A673 (cell line): Measurements from ENCODE around the gene TNFRSF18. TPM values are rescaled to one million over a fixed set of nuclear protein-coding genes. Genes with fewer than 3 reads are reported as not detected.

ENCODE experiments used
- BruUV-seq: library from RNA; stranded (reverse); fragments of 400-500 nt; replicated peaks from 2 replicates; lab custom pipeline; 2021; lab: Mats Ljungman, UMichigan
- CTCF ChIA-PET: fragments of 300-600 bp; sonication (Branson Sonifier 250); formaldehyde crosslinking; loops from one replicate; lab custom pipeline; 2022; ENCODE audit warnings: antibody characterized with exemption; lab: Charles Lee
- POLR2A ChIA-PET: fragments of 300-600 bp; sonication (Branson Sonifier 250); formaldehyde crosslinking; loops from one replicate; lab custom pipeline; 2022; ENCODE audit warnings: antibody characterized with exemption; ENCODE audit not compliant: low non-redundant PET; lab: Charles Lee
- DNase-seq: peaks from one replicate; pipeline ENCODE4 v3.0.0-alpha.2; 2015; ENCODE audit warnings: low spot score
- H3K27ac ChIP-seq: fragments of 200-600 bp; sonication (generic); 2 replicates; pipeline ENCODE4 v1.5.1; 2016; ENCODE audit warnings: mixed run types, low read depth, mild to moderate bottlenecking, mixed read lengths, antibody characterized with exemption, low read length; ENCODE audit not compliant: poor library complexity, severe bottlenecking
- H3K27me3 ChIP-seq: fragments of 200-600 bp; sonication (generic); replicated peaks from 2 replicates; pipeline ENCODE4 v1.6.1; 2017; ENCODE audit warnings: mixed run types, low read depth, mild to moderate bottlenecking, mixed read lengths, antibody characterized with exemption, low read length; ENCODE audit not compliant: insufficient read depth, poor library complexity
- H3K36me3 ChIP-seq: fragments of 200-600 bp; sonication (generic); 2 replicates; pipeline ENCODE4 v1.6.1; 2016; ENCODE audit warnings: mixed run types, mild to moderate bottlenecking, mixed read lengths, antibody characterized with exemption, low read length; ENCODE audit not compliant: insufficient read depth, poor library complexity, severe bottlenecking
- H3K4me1 ChIP-seq: fragments of 200-600 bp; sonication (generic); 2 replicates; pipeline ENCODE4 v1.6.1; 2017; ENCODE audit warnings: mixed run types, mild to moderate bottlenecking, mixed read lengths, antibody characterized with exemption, low read length; ENCODE audit not compliant: insufficient read depth, poor library complexity, severe bottlenecking
- H3K4me3 ChIP-seq: fragments of 200-600 bp; sonication (generic); 2 replicates; pipeline ENCODE4 v1.5.1; 2016; ENCODE audit warnings: low read depth, mixed run types, mild to moderate bottlenecking, mixed read lengths, low read length; ENCODE audit not compliant: poor library complexity, severe bottlenecking
- H3K9me3 ChIP-seq: fragments of 200-600 bp; sonication (generic); 2 replicates; pipeline ENCODE4 v1.6.1; 2016; ENCODE audit warnings: mixed run types, low read depth, mild to moderate bottlenecking, mixed read lengths, antibody characterized with exemption, low read length; ENCODE audit not compliant: poor library complexity, severe bottlenecking
- EZH2 ChIP-seq: fragments of 200-600 bp; sonication (generic); IDR thresholded peaks from 2 replicates; pipeline ENCODE4 v1.6.1; 2017; ENCODE audit warnings: borderline replicate concordance, low read depth, mild to moderate bottlenecking, mixed read lengths, antibody characterized with exemption, low read length; ENCODE audit not compliant: poor library complexity, severe bottlenecking
- intact Hi-C: fragments of 100-400 bp; cut with micrococcal nuclease; formaldehyde crosslinking; loops from one replicate; pipeline ENCODE4 v1.10.0; 2022; ENCODE audit not compliant: unreplicated experiment
- total RNA-seq: library from RNA; stranded (reverse); gene quantifications from 2 replicates; pipeline ENCODE4 v1.2.3, GENCODE V29; 2021
- TF ChIP-seq, protein P1 (sequence below): fragments of 300-800, 200-600 bp; sonication (generic); conservative IDR thresholded peaks from 2 replicates; pipeline ENCODE4 v1.5.1; 2017; ENCODE audit warnings: low read depth, mild to moderate bottlenecking, antibody characterized with exemption, low read length, moderate library complexity, mixed read lengths

The TNFRSF18 gene
- total RNA-seq, 1 experiment from 2014 or later, result 0.77 TPM

DNA sequence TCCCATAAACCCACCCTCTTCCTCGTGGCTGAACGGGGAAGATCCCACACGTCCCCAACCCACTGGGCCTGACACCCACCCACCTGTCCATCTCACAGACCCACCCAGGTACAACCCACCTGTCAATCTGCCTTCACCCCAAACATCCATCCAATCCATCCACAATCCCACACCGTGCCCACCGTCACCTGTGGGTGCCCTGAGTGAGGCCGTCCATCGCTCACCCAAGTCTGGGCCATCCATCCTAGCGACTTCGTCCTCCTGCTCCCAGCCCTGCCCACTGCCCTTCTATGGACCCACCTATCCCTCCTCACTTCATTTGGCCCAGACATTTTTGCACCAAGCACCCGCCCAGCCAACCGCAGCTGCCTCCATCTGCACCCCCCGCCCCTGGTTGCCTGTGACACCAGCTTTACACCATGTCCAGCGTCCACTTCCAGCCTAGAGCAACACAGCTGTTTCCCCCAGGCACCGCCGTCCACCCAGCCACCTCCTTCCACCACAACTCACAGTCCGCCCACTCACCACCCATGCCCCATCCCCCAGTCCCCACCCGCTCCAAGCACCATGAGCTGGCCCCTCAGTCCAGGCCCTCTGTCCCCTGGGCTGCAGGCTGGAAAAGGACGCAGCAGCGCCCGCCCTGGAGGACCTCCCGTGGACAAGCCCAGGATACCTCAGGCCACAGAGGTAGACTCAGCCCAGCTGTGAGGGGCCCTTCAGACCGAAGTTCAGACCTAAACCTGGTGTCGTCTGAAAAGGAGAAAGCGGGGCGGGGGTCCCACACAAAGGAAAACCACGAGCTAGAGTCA is 25.1 kb downstream of the TNFRSF18 start:
- ChIA-PET CTCF (no interaction called here), POLR2A (interaction anchor here (0.6 kb wide), 1 partner anchor 124 kb away, joined by 4 read pairs; no protein-coding TSS in a partner anchor)
- no peak for TF ChIP-seq EZH2
- TF ChIP-seq, protein P1, sequence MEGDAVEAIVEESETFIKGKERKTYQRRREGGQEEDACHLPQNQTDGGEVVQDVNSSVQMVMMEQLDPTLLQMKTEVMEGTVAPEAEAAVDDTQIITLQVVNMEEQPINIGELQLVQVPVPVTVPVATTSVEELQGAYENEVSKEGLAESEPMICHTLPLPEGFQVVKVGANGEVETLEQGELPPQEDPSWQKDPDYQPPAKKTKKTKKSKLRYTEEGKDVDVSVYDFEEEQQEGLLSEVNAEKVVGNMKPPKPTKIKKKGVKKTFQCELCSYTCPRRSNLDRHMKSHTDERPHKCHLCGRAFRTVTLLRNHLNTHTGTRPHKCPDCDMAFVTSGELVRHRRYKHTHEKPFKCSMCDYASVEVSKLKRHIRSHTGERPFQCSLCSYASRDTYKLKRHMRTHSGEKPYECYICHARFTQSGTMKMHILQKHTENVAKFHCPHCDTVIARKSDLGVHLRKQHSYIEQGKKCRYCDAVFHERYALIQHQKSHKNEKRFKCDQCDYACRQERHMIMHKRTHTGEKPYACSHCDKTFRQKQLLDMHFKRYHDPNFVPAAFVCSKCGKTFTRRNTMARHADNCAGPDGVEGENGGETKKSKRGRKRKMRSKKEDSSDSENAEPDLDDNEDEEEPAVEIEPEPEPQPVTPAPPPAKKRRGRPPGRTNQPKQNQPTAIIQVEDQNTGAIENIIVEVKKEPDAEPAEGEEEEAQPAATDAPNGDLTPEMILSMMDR, result no peak
- Histone ChIP-seq H3K4me3 (no peak overlapping the region), H3K27ac (no peak overlapping the region), H3K36me3 (no peaks in the 10 kb centered on the region), H3K4me1 (no peaks in the 10 kb centered on the region), H3K9me3 (no peaks in the 10 kb centered on the region), H3K27me3 (no peaks in the 10 kb centered on the region)
- no TSS peak for BruUV-seq
- DNase-seq, result no peak
- intact Hi-C loops, result no loop called here

DNA sequence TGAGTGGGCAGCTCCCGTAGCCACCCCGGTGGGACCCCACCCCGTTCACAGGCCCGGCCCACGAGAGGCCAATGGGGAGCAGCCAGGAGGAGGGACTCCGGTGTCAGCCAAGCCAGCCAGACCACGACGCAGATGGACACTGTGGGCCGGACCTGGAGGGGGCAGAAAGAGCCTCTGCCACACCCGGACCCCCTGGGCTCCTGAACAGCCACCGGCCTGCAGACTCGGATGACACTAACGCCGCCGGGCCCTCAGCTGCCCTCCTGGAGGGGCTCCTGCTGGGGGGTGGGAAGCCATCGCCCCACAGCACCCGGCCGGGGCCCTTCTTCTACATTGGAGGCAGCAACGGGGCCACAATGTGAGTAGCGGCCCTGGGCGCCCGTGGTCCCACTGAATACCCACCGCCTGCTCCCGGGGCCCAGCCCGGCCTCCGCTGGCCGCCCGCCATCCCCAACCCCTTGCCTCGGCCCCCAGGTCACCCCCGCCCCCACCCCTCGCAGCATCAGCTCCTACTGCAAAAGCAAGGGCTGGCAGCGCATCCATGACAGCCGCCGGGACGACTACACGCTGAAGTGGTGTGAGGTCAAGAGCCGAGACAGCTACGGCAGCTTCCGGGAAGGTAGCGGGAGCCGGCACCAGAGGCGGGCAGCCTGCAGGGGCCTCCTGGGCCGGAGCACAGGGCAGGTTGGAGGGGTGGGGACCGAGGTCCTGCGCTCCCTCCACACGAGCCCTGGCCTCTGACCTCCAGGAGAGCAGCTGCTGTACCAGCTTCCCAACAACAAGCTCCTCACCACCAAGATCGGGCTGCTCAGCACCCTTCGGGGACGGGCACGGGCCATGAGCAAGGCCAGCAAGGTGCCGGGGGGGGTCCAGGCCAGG is 26.2 kb downstream of the TNFRSF18 start:
- ChIA-PET CTCF (no interaction called here), POLR2A (no interaction called here)
- intact Hi-C loops, result no loop called here
- TF ChIP-seq, protein P1, result no peak
- TF ChIP-seq EZH2, result no peak
- Histone ChIP-seq H3K27ac (no peak overlapping the region), H3K27me3 (no peaks in the 10 kb centered on the region), H3K4me1 (no peaks in the 10 kb centered on the region), H3K4me3 (no peak overlapping the region), H3K9me3 (no peaks in the 10 kb centered on the region), H3K36me3 (no peaks in the 10 kb centered on the region)
- BruUV-seq, result no TSS peak
- no peak for DNase-seq

DNA sequence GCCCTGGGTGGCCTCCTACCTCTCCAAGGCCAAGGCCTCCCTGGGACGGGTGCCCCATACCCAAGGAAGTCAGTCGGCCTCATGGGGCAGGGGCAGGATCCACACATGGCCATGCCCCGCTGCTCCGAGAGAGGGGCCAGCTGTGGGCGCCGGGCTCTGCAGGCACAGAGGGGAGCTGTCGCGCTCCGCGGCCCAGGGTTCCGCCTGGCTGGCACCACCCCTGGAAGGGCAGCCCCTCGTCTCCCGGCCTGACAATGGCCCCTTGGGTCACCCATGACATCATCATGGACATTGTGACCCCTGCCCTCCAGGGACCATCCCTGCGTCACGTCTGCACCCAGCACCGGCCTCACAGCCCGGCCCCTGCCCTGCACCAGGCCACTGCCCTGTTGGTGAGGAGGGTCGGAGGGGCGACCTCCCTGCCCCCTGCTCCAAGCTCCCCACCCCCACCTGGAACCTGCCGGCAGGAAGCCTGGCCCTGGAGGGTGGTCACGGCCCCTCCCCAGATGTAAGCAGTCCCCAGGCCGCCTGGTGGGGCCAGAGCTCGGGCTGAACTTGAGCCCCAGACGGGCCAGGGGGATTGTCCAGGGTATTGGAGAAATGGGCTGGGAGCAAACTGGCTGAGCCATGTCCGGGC is 26.9 kb downstream of the TNFRSF18 start:
- Histone ChIP-seq H3K4me3 (no peak overlapping the region), H3K36me3 (no peaks in the 10 kb centered on the region), H3K9me3 (no peaks in the 10 kb centered on the region), H3K27me3 (no peaks in the 10 kb centered on the region), H3K4me1 (no peaks in the 10 kb centered on the region), H3K27ac (no peak overlapping the region)
- BruUV-seq, result no TSS peak
- POLR2A ChIA-PET, result no interaction called here
- CTCF ChIA-PET, result no interaction called here
- no peak for TF ChIP-seq EZH2
- TF ChIP-seq, protein P1, result no peak
- no peak for DNase-seq
- intact Hi-C loops, result no loop called here
